WERI-Rb-1 (cell line): Measurements from ENCODE around the gene PDLIM3.

Experiments used
- DNase-seq: peaks from one replicate; pipeline ENCODE4 v3.0.0-alpha.2; 2020
- H3K27ac ChIP-seq: fragments of 250-450 bp; sonication (Bioruptor Pico); 2 replicates; pipeline ENCODE4 v1.5.1; 2020; ENCODE audit warnings: mild to moderate bottlenecking, moderate library complexity
- H3K27me3 ChIP-seq: fragments of 250-450 bp; sonication (Bioruptor Pico); 2 replicates; pipeline ENCODE4 v1.5.1; 2021; ENCODE audit warnings: mild to moderate bottlenecking, low read depth, moderate library complexity; ENCODE audit not compliant: insufficient read depth, severe bottlenecking
- H3K36me3 ChIP-seq: fragments of 250-450 bp; sonication (Bioruptor Pico); 2 replicates; pipeline ENCODE4 v1.5.1; 2020; ENCODE audit warnings: mild to moderate bottlenecking, moderate library complexity
- H3K4me3 ChIP-seq: 2 replicates; pipeline ENCODE4 v1.5.1; 2011; ENCODE audit warnings: low read depth, mild to moderate bottlenecking, control low read depth, low read length
- H3K9me3 ChIP-seq: fragments of 250-450 bp; sonication (Bioruptor Pico); 2 replicates; pipeline ENCODE4 v1.5.1; 2021; ENCODE audit warnings: mild to moderate bottlenecking, moderate library complexity; ENCODE audit not compliant: severe bottlenecking
- TF ChIP-seq, protein P1 (sequence below): IDR thresholded peaks from 2 replicates; pipeline ENCODE4 v1.5.1; 2011; ENCODE audit warnings: low read depth, mild to moderate bottlenecking, control low read depth, inconsistent platforms, low read length

Gene PDLIM3

DNA sequence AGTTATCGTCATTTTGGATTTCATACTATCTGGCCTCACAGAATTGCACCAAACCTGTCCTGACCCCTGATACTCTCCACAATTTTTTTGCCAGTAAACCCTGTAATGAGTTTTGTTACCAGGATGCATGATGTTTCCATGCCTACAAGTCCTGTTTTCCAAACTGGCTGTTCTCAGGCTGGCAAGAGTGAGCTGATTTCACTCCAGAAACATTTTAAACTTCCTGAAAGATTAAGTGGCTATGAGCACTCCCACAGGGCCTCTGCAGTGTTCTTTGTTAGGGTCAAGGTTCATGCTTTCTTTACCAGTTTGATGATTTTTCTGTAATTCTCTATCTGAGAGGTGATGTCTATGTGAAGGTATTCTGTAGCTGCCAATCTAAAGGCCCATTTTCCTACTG lies 31.7 kb upstream of the PDLIM3 start:
- H3K27ac ChIP-seq = no peak overlapping the region
- no peaks in the 10 kb centered on the region for H3K9me3 ChIP-seq
- H3K4me3 ChIP-seq = no peak overlapping the region
- H3K36me3 ChIP-seq = no peaks in the 10 kb centered on the region
- DNase-seq = no peak
- no peaks in the 10 kb centered on the region for H3K27me3 ChIP-seq
- TF ChIP-seq, protein P1, sequence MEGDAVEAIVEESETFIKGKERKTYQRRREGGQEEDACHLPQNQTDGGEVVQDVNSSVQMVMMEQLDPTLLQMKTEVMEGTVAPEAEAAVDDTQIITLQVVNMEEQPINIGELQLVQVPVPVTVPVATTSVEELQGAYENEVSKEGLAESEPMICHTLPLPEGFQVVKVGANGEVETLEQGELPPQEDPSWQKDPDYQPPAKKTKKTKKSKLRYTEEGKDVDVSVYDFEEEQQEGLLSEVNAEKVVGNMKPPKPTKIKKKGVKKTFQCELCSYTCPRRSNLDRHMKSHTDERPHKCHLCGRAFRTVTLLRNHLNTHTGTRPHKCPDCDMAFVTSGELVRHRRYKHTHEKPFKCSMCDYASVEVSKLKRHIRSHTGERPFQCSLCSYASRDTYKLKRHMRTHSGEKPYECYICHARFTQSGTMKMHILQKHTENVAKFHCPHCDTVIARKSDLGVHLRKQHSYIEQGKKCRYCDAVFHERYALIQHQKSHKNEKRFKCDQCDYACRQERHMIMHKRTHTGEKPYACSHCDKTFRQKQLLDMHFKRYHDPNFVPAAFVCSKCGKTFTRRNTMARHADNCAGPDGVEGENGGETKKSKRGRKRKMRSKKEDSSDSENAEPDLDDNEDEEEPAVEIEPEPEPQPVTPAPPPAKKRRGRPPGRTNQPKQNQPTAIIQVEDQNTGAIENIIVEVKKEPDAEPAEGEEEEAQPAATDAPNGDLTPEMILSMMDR = no peak

DNA sequence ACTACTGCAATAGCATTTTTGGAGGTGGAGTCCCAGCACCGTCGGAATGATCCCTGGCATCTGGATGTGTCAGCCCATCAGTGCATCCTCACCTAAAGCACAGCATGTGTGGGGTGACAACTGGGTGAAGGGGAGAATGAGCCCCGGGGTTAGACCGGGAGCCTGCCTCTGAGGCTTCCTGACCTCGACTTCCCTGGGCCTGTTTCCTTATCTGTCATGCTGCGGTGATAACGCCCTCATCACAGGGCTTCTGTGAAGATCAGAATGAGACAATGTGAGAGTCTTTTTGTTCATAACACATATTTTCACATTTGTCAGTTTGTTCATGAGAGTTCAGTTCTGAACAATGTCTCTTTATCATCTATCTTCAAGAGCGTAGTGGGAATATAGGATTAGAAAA lies 31.1 kb upstream of the PDLIM3 start:
- Histone ChIP-seq H3K4me3 (no peak overlapping the region), H3K9me3 (no peaks in the 10 kb centered on the region), H3K27me3 (no peaks in the 10 kb centered on the region), H3K27ac (no peak overlapping the region), H3K36me3 (no peaks in the 10 kb centered on the region)
- DNase-seq = no peak
- TF ChIP-seq, protein P1 = no peak

DNA sequence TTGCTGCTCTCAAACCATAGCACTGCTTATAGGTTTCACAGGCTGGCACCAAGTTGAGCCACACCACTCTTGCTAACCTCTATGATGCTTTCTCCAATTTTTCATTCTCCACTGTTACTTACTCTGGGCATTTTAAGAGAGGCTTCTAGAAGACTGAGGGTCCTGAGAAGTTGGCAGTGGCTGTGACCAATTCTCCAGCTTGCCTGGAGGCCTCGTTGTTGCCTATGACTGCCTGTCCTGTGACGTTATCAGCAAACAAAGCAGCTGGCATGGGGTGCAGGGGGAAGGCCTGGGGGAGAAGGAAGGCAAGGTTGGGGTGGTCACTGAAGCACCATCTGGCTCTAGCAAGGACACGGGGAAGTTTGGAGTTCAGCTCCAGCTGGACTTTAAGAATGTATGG lies 30.4 kb upstream of the PDLIM3 start:
- H3K4me3 ChIP-seq = no peak overlapping the region
- DNase-seq = no peak
- H3K27ac ChIP-seq = no peak overlapping the region
- TF ChIP-seq, protein P1 = no peak
- H3K27me3 ChIP-seq = no peaks in the 10 kb centered on the region
- no peaks in the 10 kb centered on the region for H3K9me3 ChIP-seq
- H3K36me3 ChIP-seq = no peaks in the 10 kb centered on the region

DNA sequence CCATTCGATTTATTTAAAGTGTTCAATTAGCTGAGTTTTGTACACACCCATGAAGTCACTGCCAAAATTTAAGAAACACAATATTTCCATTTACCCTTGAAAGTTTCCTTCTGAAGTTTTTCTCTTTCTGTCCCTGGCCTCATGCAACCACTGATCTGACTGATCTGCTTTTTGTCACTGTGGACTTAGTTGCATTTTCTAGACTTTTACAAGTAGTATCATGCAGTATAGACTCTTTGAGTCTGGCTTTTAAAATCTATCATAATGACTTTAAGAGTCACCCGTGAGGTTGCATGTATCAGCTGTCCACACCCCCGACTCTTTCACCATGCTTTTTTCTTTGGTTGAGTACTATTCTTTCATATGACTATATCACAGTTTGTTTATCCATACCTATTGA lies 29.0 kb upstream of the PDLIM3 start:
- Histone ChIP-seq H3K27ac (no peak overlapping the region), H3K4me3 (no peak overlapping the region), H3K36me3 (no peaks in the 10 kb centered on the region), H3K9me3 (no peaks in the 10 kb centered on the region), H3K27me3 (no peaks in the 10 kb centered on the region)
- TF ChIP-seq, protein P1 = no peak
- no peak for DNase-seq

DNA sequence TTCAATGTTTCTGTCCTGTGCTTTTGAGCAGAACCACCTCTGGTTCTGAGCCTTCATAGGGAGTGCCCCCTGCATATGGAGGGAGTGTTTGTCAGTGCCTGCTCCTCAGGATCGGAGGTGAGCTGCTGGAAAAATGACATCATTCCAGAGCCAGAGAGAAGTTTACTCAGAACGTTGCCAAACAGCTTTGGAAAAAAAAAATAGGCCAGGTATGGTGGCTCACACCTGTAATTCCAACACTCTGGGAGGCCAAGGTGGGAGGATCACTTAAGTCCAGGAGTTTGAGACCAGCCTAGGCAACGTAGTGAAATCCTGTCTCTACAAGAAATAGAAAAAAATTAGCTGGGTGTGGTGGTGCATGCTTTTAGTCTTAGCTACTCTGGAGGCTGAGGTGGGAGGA lies 27.2 kb upstream of the PDLIM3 start:
- no peaks in the 10 kb centered on the region for H3K36me3 ChIP-seq
- H3K4me3 ChIP-seq = no peak overlapping the region
- no peak overlapping the region for H3K27ac ChIP-seq
- TF ChIP-seq, protein P1 = no peak
- no peaks in the 10 kb centered on the region for H3K9me3 ChIP-seq
- no peaks in the 10 kb centered on the region for H3K27me3 ChIP-seq
- DNase-seq = no peak

DNA sequence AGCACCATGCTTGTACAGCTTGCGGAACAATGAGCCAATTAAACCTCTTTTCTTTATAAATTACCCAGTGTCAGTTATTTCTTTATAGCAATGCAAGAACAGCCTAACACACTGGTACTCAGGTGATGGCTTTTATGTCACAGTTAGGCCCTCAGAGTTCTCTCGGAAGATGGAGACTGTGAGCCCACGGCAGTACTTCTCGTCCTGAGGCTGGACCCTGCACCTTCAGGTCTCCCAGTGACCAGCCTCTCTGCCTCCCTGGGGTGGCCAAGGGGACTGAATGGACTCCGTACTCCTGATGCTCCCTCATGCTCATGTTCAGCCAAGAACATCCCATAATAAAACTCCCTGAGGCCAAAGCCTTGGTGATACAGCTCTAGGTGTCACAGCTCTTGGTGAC lies 25.0 kb upstream of the PDLIM3 start:
- Histone ChIP-seq H3K36me3 (no peaks in the 10 kb centered on the region), H3K27ac (peak overlapping the region; percentile 73), H3K4me3 (no peak overlapping the region), H3K9me3 (no peaks in the 10 kb centered on the region), H3K27me3 (no peaks in the 10 kb centered on the region)
- TF ChIP-seq, protein P1 = no peak
- DNase-seq = no peak
